K562 (cell line): ENCODE measurements around the gene ZNF680. TPM values are rescaled to one million over a fixed set of nuclear protein-coding genes. Genes with fewer than 3 reads are reported as not detected.

Experiments
- ATAC-seq: fragments of 200-7000 bp; cut with Tn5 transposase; 3 replicates; pipeline ENCODE4 v1.9.1; 2020; ENCODE audit warnings: moderate library complexity
- BruUV-seq: library from RNA; stranded (reverse); fragments of 400-500 nt; replicated peaks from 2 replicates; lab custom pipeline; 2021; lab: Mats Ljungman, UMichigan
- CTCF ChIA-PET: fragments of 300-600 bp; formaldehyde crosslinking; extraction: SDS; loops from one replicate; lab custom pipeline; 2021; ENCODE audit warnings: low intra/inter-chr PET ratio; lab: Yijun Ruan, JAX
- POLR2A ChIA-PET: fragments of 300-600, 350-650 bp; sonication (Branson Sonifier 250); formaldehyde crosslinking; extraction: SDS; loops from one replicate; lab custom pipeline; 2021; ENCODE audit warnings: antibody characterized with exemption, inconsistent platforms; lab: Yijun Ruan, JAX
- DNase-seq, 4 experiments: peaks; one replicate each; pipeline versions ENCODE4 v3.0.0 to v3.0.0-alpha.2; 2011 to 2018; ENCODE audit warnings: low spot score in 3 of 4, mixed read lengths in 3 of 4; ENCODE audit errors: extremely low read depth in 1 of 4
- FAIRE-seq: peaks from 2 replicates; lab custom pipeline; 2011; peaks lifted over from hg19 to GRCh38; lab: Jason Lieb, UNC
- H2AFZ ChIP-seq: 2 replicates; pipeline ENCODE4 v1.6.0; 2011; ENCODE audit warnings: low read depth, low read length, control low read depth, inconsistent platforms
- H3K27ac ChIP-seq: fragments of 200-600 bp; 3 replicates; pipeline ENCODE4 v1.8.0; 2011; ENCODE audit warnings: low read depth, mild to moderate bottlenecking, control low read depth, inconsistent platforms, low read length, moderate library complexity, mixed read lengths; ENCODE audit errors: extremely low read depth
- H3K27me3 ChIP-seq, 2 experiments: fragments of 300-600 bp in 1 of 2; 2 replicates in 1 of 2; 3 replicates in 1 of 2; pipeline versions ENCODE4 v1.6.0 to v1.8.0; 2011; ENCODE audit warnings: inconsistent platforms in 2 of 2, low read length in 2 of 2, mild to moderate bottlenecking in 1 of 2, mixed read lengths in 1 of 2, moderate library complexity in 1 of 2; ENCODE audit not compliant: control insufficient read depth in 2 of 2, insufficient read depth in 2 of 2
- H3K36me3 ChIP-seq: fragments of 300-600 bp; 3 replicates; pipeline ENCODE4 v1.8.0; 2011; ENCODE audit warnings: mild to moderate bottlenecking, low read length, inconsistent platforms; ENCODE audit not compliant: control insufficient read depth, insufficient read depth
- H3K4me1 ChIP-seq, 2 experiments: fragments of 200-600 bp in 1 of 2; replicated peaks in 1 of 2; 2 replicates in 1 of 2; 3 replicates in 1 of 2; pipeline versions ENCODE4 v1.5.1 to v1.8.0; 2011; ENCODE audit warnings: inconsistent platforms in 2 of 2, low read length in 2 of 2, mild to moderate bottlenecking in 1 of 2, mixed read lengths in 1 of 2, moderate library complexity in 1 of 2; ENCODE audit not compliant: control insufficient read depth in 2 of 2, insufficient read depth in 2 of 2
- H3K4me2 ChIP-seq: 2 replicates; pipeline ENCODE4 v1.6.1; 2011; ENCODE audit warnings: low read length, control low read depth, inconsistent platforms, mixed read lengths; ENCODE audit not compliant: insufficient read depth
- H3K4me3 ChIP-seq: fragments of 200-600 bp; sonication (generic), shearing (Covaris generic); 2 replicates; pipeline ENCODE4 v1.5.1; 2016; ENCODE audit warnings: control low read depth, inconsistent platforms
- H3K79me2 ChIP-seq: fragments of 200-600 bp; 3 replicates; pipeline ENCODE4 v1.8.0; 2011; ENCODE audit warnings: low read length, inconsistent platforms; ENCODE audit not compliant: control insufficient read depth, insufficient read depth
- H3K9ac ChIP-seq, 2 experiments: 2 replicates each; pipeline versions ENCODE4 v1.6.0 to v1.6.1; 2011; ENCODE audit warnings: low read depth in 2 of 2, low read length in 2 of 2, control low read depth in 1 of 2, inconsistent platforms in 1 of 2, mild to moderate bottlenecking in 1 of 2, mixed read lengths in 1 of 2; ENCODE audit not compliant: insufficient read depth in 1 of 2
- H3K9me1 ChIP-seq: one replicate; pipeline ENCODE4 v1.6.0; 2011; ENCODE audit warnings: inconsistent platforms, mild to moderate bottlenecking, low read length, moderate library complexity; ENCODE audit not compliant: control insufficient read depth, insufficient read depth
- H3K9me3 ChIP-seq: replicated peaks from 2 replicates; pipeline ENCODE4 v1.5.1; 2011; ENCODE audit warnings: low read depth, low read length, inconsistent platforms; ENCODE audit not compliant: control insufficient read depth, insufficient read depth
- H4K20me1 ChIP-seq: replicated peaks from 2 replicates; pipeline ENCODE4 v1.6.1; 2011; ENCODE audit warnings: low read length, inconsistent platforms, mixed read lengths; ENCODE audit not compliant: control insufficient read depth, insufficient read depth
- BCLAF1 ChIP-seq, 2 experiments: fragments of 450-650 bp in 1 of 2; IDR thresholded peaks; 2 replicates each; pipeline ENCODE4 v1.6.1; 2011 to 2017; ENCODE audit warnings: low read depth in 2 of 2, antibody characterized with exemption in 1 of 2, borderline replicate concordance in 1 of 2, low read length in 1 of 2, mild to moderate bottlenecking in 1 of 2, mixed read lengths in 1 of 2; ENCODE audit not compliant: control insufficient read depth in 1 of 2
- CXXC5 ChIP-seq: fragments of 250-450 bp; sonication (Bioruptor Pico); IDR thresholded peaks from 2 replicates; pipeline ENCODE4 v1.8.0; 2022; ENCODE audit warnings: inconsistent platforms, mild to moderate bottlenecking, moderate library complexity
- SRSF1 ChIP-seq: fragments of 200-400 bp; formaldehyde crosslinking; IDR thresholded peaks from 2 replicates; pipeline ENCODE4 v1.6.1; 2017; ENCODE audit warnings: mild to moderate bottlenecking, low read depth, low read length, moderate library complexity
- TRIM24 ChIP-seq, 2 experiments: fragments of 450-650 bp; IDR thresholded peaks; 2 replicates each; pipeline ENCODE4 v1.6.1; 2016
- ZNF23 ChIP-seq: fragments of 250-450 bp; sonication (Bioruptor Pico); IDR thresholded peaks from 2 replicates; pipeline ENCODE4 v1.4.0; 2020; ENCODE audit warnings: mild to moderate bottlenecking
- ZNF318 ChIP-seq, 2 experiments: fragments of 450-650 bp; IDR thresholded peaks; 2 replicates each; pipeline ENCODE4 v1.6.1; 2016; ENCODE audit warnings: mild to moderate bottlenecking in 2 of 2, borderline replicate concordance in 1 of 2, low read depth in 1 of 2, moderate library complexity in 1 of 2
- ZNF512 ChIP-seq: IDR thresholded peaks from 2 replicates; pipeline ENCODE4 v1.6.1; 2016; ENCODE audit warnings: missing genetic modification characterization, missing compliant biosample characterization
- WGBS: fragments of 100-300 bp; shearing (Covaris generic); methylation state at CpG from one replicate; pipeline ENCODE4 v1.1.6; 2016; ENCODE audit warnings: low coverage, mixed read lengths; ENCODE audit not compliant: insufficient coverage; ENCODE audit errors: missing lambda C conversion rate; 5-methylcytosine and 5-hydroxymethylcytosine counted together
- in situ Hi-C: fragments of 300-500 bp; cut with MboI; formaldehyde crosslinking; loops from 4 replicates; pipeline ENCODE4 v1.15.0; 2018; ENCODE audit warnings: inconsistent platforms, mixed read lengths
- intact Hi-C: fragments of 100-400 bp; cut with micrococcal nuclease; formaldehyde crosslinking; loops from 2 replicates; pipeline ENCODE4 v1.14.2; 2022
- polyA plus RNA-seq, 8 experiments: library from polyadenylated mRNA; depleted of rRNA in 4 of 8; stranded (reverse) in 5 of 8; unstranded in 3 of 8; fragments of >200 nt; fragmentation: Nextera tagmentation in 2 of 8; fragmentation: Illumina TruSeq in 1 of 8; extraction: Ambion mirVana in 2 of 8; extraction: Trizol in 1 of 8; gene quantifications; 2 replicates each; pipeline versions ENCODE4 v1.2.1 to v1.2.3, GENCODE V29; 2011 to 2014; ENCODE audit warnings: inconsistent platforms in 1 of 8, missing spikeins in 1 of 8
- total RNA-seq, 7 experiments: library from RNA; depleted of rRNA in 6 of 7; stranded (reverse); fragments of >200 nt in 6 of 7; fragmentation: Illumina TruSeq in 2 of 7; extraction: Trizol in 2 of 7; gene quantifications; 2 replicates each; pipeline versions ENCODE4 v1.2.1 to v1.2.3, GENCODE V29; 2011 to 2021; ENCODE audit warnings: low replicate concordance in 1 of 7

ZNF680 gene
- total and polyA plus RNA-seq, 9 of the 15 experiments (the other 6 are each of a cell fraction or from before 2014, with no cell fraction given), result 7.0 to 25.0 (median 12.0) TPM

GRCh38 chr7:64611717-64612116, 48.8 kb upstream of the ZNF680 start (continued):
- TF ChIP-seq ZNF318 (IDR thresholded peaks at IDR 0.05; ENCODE audit: borderline replicate concordance in 1 of 2, low read depth in 1 of 2), result no peak

- H3K27me3 ChIP-seq, result no peaks in the 10 kb centered on the region
- BruUV-seq, result no TSS peak
- H3K4me3 ChIP-seq, result no peak overlapping the region
- WGBS, result 2% methylated on average over 4 of the region's 4 CpGs
- intact Hi-C loops (no loop called here), in situ Hi-C loops (no loop called here)
- no peaks in the 10 kb centered on the region for H3K79me2 ChIP-seq
- H3K27ac ChIP-seq, result no peak overlapping the region
- ChIA-PET CTCF (interaction anchor here (0.6 kb wide), 1 partner anchor 1037 kb away, joined by 3 read pairs; no protein-coding TSS in a partner anchor), POLR2A (no interaction called here)
- H3K4me2 ChIP-seq, result no peak overlapping the region
- H3K9me1 ChIP-seq, result no peaks in the 10 kb centered on the region
- FAIRE-seq (no peak), ATAC-seq (no peak), DNase-seq (no peak)
- no peak overlapping the region for H2AFZ ChIP-seq
- H3K36me3 ChIP-seq, result no peaks in the 10 kb centered on the region
- no peaks in the 10 kb centered on the region for H4K20me1 ChIP-seq
- no peak overlapping the region for H3K9ac ChIP-seq
- H3K9me3 ChIP-seq, result no peaks in the 10 kb centered on the region
- no peaks in the 10 kb centered on the region for H3K4me1 ChIP-seq
- no peak for TF ChIP-seq SRSF1
- TF ChIP-seq TRIM24 (IDR thresholded peaks at IDR 0.05), result no peak
- TF ChIP-seq BCLAF1 (IDR thresholded peaks at IDR 0.05; ENCODE audit: borderline replicate concordance in 1 of 2, control insufficient read depth in 1 of 2, low read depth in 2 of 2, low read length in 1 of 2), result no peak
- no peak for TF ChIP-seq ZNF512 (tag)
- no peak for TF ChIP-seq ZNF23
- TF ChIP-seq CXXC5 (CRISPR knock-in tag), result no peak
These were observed 48.1 kb upstream of the ZNF680 start for GRCh38 chr7:64610997-64611396.
